Panc1 (cell line): ENCODE data around the gene PHF2. TPM values are rescaled to one million over a fixed set of nuclear protein-coding genes. Genes with fewer than 3 reads are reported as not detected.

ENCODE experiments used
- ATAC-seq: fragments of 200-7000 bp; cut with Tn5 transposase; 2 replicates; pipeline ENCODE4 v1.9.1; 2020; ENCODE audit warnings: mild to moderate bottlenecking, moderate library complexity
- BruUV-seq: library from RNA; stranded (reverse); fragments of 400-500 nt; replicated peaks from 2 replicates; lab custom pipeline; 2021; lab: Mats Ljungman, UMichigan
- CTCF ChIA-PET: fragments of 300-600 bp; sonication (Branson Sonifier 250); formaldehyde crosslinking; loops from one replicate; lab custom pipeline; 2022; ENCODE audit warnings: antibody characterized with exemption; lab: Charles Lee
- POLR2A ChIA-PET: fragments of 300-600 bp; sonication (Branson Sonifier 250); formaldehyde crosslinking; loops from one replicate; lab custom pipeline; 2022; ENCODE audit warnings: antibody characterized with exemption; lab: Charles Lee
- DNase-seq: peaks from one replicate; pipeline ENCODE4 v3.0.0-alpha.2; 2010; ENCODE audit warnings: low read depth, low spot score
- H3K27ac ChIP-seq: 2 replicates; pipeline ENCODE4 v1.5.1; 2011; ENCODE audit warnings: mild to moderate bottlenecking, low read length, inconsistent platforms
- H3K27me3 ChIP-seq: fragments of 200-500 bp; sonication (Bioruptor generic); 2 replicates; pipeline ENCODE4 v1.6.0; 2014; ENCODE audit warnings: low read length, inconsistent platforms; ENCODE audit not compliant: control insufficient read depth, insufficient read depth
- H3K36me3 ChIP-seq: fragments of 200-500 bp; sonication (Bioruptor generic); 2 replicates; pipeline ENCODE4 v1.5.1; 2014; ENCODE audit warnings: inconsistent platforms, mild to moderate bottlenecking, low read length, moderate library complexity; ENCODE audit not compliant: control insufficient read depth, insufficient read depth
- H3K4me1 ChIP-seq: 2 replicates; pipeline ENCODE4 v1.5.1; 2011; ENCODE audit warnings: inconsistent platforms, mild to moderate bottlenecking, low read length, moderate library complexity; ENCODE audit not compliant: control insufficient read depth, insufficient read depth
- H3K4me3 ChIP-seq, 2 experiments: 2 replicates each; pipeline ENCODE4 v1.5.1; 2011 to 2012; ENCODE audit warnings: low read depth in 2 of 2, low read length in 2 of 2, mild to moderate bottlenecking in 2 of 2, inconsistent platforms in 1 of 2, moderate library complexity in 1 of 2
- H3K9me3 ChIP-seq: fragments of 200-500 bp; sonication (Bioruptor generic); 2 replicates; pipeline ENCODE4 v1.5.1; 2014; ENCODE audit warnings: low read depth, mild to moderate bottlenecking, inconsistent platforms, low read length, moderate library complexity; ENCODE audit not compliant: control insufficient read depth, insufficient read depth
- POLR2AphosphoS5 ChIP-seq: IDR thresholded peaks from 2 replicates; pipeline ENCODE4 v1.6.1; 2012; ENCODE audit warnings: mild to moderate bottlenecking, low read depth, low read length, moderate library complexity
- REST ChIP-seq, 2 experiments: IDR thresholded peaks; 2 replicates each; pipeline ENCODE4 v1.6.1; 2011 to 2012; ENCODE audit warnings: low read depth in 2 of 2, control low read depth in 1 of 2, low read length in 1 of 2, mild to moderate bottlenecking in 1 of 2, moderate library complexity in 1 of 2; ENCODE audit not compliant: insufficient read depth in 1 of 2
- SIN3A ChIP-seq: IDR thresholded peaks from 2 replicates; pipeline ENCODE4 v1.6.1; 2012; ENCODE audit warnings: low read depth, mild to moderate bottlenecking, low read length, moderate library complexity, borderline replicate concordance; ENCODE audit not compliant: insufficient read depth
- TCF7L2 ChIP-seq: IDR thresholded peaks from 2 replicates; pipeline ENCODE4 v1.6.1; 2011; ENCODE audit warnings: mild to moderate bottlenecking, low read depth, low read length, inconsistent platforms
- in situ Hi-C: cut with HindIII; loops from 2 replicates; pipeline ENCODE4 v1.10.0; 2016; ENCODE audit warnings: low sequenced_read_pairs, low pct_unique_long_range_greater_than_20kb
- intact Hi-C: fragments of 100-400 bp; cut with micrococcal nuclease; formaldehyde crosslinking; loops from one replicate; pipeline ENCODE4 v1.10.0; 2022; ENCODE audit not compliant: unreplicated experiment
- total RNA-seq: library from RNA; stranded (reverse); gene quantifications from one replicate; pipeline ENCODE4 v1.2.1, GENCODE V29; 2021; ENCODE audit not compliant: unreplicated experiment
- TF ChIP-seq, protein P1 (sequence below): fragments of 450-650 bp; IDR thresholded peaks from 2 replicates; pipeline ENCODE4 v1.5.1; 2017; ENCODE audit warnings: mild to moderate bottlenecking

PHF2 gene
- total RNA-seq, 1 experiment from 2014 or later = 16.6 TPM

DNA sequence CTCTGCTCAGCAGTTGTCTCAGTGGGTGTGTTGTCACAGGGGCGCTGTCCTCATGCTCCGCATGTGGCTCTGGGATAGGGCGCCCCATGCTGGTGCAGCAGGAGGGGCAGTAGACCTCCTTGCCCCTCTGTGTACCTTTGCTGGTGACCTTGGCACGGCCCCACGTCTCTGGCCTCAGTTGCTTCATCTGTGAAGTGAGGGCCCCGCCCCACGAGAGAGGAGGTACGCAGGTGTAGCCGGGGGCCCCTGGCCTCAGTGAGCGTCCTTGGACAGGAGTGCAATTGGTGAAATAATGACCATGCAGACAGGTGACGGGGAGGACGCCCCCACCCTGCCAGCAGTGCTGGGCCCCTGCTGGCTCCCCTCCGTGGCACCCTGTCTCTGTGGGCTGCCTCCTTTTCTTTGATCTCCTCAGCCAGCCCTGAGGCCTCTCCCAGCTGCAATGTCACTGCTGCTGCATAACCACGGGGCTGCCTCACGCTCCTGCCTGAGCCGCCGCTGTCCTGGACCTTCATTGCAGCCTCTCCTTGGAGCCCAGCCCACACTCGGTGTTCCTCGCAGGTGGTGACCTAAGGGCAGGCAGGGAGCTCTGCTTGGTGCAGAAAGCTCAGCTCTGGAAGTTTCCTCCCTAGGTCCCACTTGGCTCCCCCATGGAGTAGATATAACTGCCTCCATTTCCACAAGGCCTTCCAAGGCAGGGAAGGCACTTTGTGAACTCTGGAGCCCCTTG, 57.3 kb downstream of the PHF2 start:
- DNase-seq (no peak), ATAC-seq (no peak)
- in situ Hi-C loops = no loop called here
- ChIA-PET POLR2A (no interaction called here), CTCF (no interaction called here)
- H3K36me3 ChIP-seq = no peaks in the 10 kb centered on the region
- H3K9me3 ChIP-seq = no peaks in the 10 kb centered on the region
- intact Hi-C loops = no loop called here
- no peak for TF ChIP-seq POLR2AphosphoS5
- TF ChIP-seq SIN3A = no peak
- TF ChIP-seq, protein P1, sequence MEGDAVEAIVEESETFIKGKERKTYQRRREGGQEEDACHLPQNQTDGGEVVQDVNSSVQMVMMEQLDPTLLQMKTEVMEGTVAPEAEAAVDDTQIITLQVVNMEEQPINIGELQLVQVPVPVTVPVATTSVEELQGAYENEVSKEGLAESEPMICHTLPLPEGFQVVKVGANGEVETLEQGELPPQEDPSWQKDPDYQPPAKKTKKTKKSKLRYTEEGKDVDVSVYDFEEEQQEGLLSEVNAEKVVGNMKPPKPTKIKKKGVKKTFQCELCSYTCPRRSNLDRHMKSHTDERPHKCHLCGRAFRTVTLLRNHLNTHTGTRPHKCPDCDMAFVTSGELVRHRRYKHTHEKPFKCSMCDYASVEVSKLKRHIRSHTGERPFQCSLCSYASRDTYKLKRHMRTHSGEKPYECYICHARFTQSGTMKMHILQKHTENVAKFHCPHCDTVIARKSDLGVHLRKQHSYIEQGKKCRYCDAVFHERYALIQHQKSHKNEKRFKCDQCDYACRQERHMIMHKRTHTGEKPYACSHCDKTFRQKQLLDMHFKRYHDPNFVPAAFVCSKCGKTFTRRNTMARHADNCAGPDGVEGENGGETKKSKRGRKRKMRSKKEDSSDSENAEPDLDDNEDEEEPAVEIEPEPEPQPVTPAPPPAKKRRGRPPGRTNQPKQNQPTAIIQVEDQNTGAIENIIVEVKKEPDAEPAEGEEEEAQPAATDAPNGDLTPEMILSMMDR = no peak
- no peak for TF ChIP-seq REST (IDR thresholded peaks at IDR 0.05; ENCODE audit: insufficient read depth in 1 of 2, low read depth in 2 of 2, low read length in 1 of 2)
- no peak for TF ChIP-seq TCF7L2
- no peak overlapping the region for H3K27ac ChIP-seq
- no peak overlapping the region for H3K4me3 ChIP-seq
- no TSS peak for BruUV-seq
- H3K4me1 ChIP-seq = no peaks in the 10 kb centered on the region
- H3K27me3 ChIP-seq = no peaks in the 10 kb centered on the region

- Histone ChIP-seq H3K4me3 (no peak overlapping the region), H3K27me3 (no peaks in the 10 kb centered on the region), H3K9me3 (no peaks in the 10 kb centered on the region), H3K4me1 (no peaks in the 10 kb centered on the region), H3K36me3 (no peaks in the 10 kb centered on the region), H3K27ac (no peak overlapping the region)
- intact Hi-C loops = no loop called here
- ATAC-seq = no peak
- no TSS peak for BruUV-seq
- in situ Hi-C loops = no loop called here
- ChIA-PET CTCF (no interaction called here), POLR2A (no interaction called here)
- TF ChIP-seq REST (IDR thresholded peaks at IDR 0.05; ENCODE audit: insufficient read depth in 1 of 2, low read depth in 2 of 2, low read length in 1 of 2) = no peak
- no peak for TF ChIP-seq POLR2AphosphoS5
- TF ChIP-seq SIN3A = no peak
- TF ChIP-seq, protein P1 = no peak
- TF ChIP-seq TCF7L2 = no peak
- DNase-seq = no peak
These were observed 58.2 kb downstream of the PHF2 start for GRCh38 chr9:93634311-93635185.
